Pancreas (tissue), 10 donors: ENCODE measurements around the gene WWOX. TPM values are rescaled to one million over a fixed set of nuclear protein-coding genes. Genes with fewer than 3 reads are reported as not detected.

ENCODE experiments used
- ATAC-seq, 4 donors: fragments of 200-7000 bp; cut with Tn5 transposase; one replicate each; pipeline versions ENCODE4 v1.8.0 to v1.9.1; 2020; ENCODE audit warnings: mild to moderate bottlenecking in 4 of 4, moderate library complexity in 4 of 4
- DNase-seq, 6 donors: peaks; one replicate each; pipeline ENCODE4 v3.0.0-alpha.2; 2020
- FAIRE-seq: peaks from 2 replicates; lab custom pipeline; 2012; peaks lifted over from hg19 to GRCh38; lab: Jason Lieb, UNC
- H3K27ac ChIP-seq, 4 donors: fragments of 200-600 bp; sonication (generic); 1 replicate in 3 of 4; 2 replicates in 1 of 4; pipeline versions ENCODE4 v1.5.0 to v1.8.0; 2020
- H3K27me3 ChIP-seq, 4 donors: fragments of 200-600 bp; one replicate each; pipeline ENCODE4 v1.8.0; 2021
- H3K36me3 ChIP-seq, 3 donors: fragments of 200-600 bp; sonication (generic) in 1 of 3; one replicate each; pipeline versions ENCODE4 v1.5.0 to v1.8.0; 2020 to 2021
- H3K4me1 ChIP-seq, 3 donors: fragments of 200-600 bp; one replicate each; pipeline ENCODE4 v1.8.0; 2021
- H3K4me3 ChIP-seq, 4 donors: fragments of 200-600 bp; sonication (generic) in 2 of 4; one replicate each; pipeline versions ENCODE4 v1.5.0 to v1.8.0; 2020 to 2021
- H3K9me3 ChIP-seq, 4 donors: fragments of 200-600 bp; one replicate each; pipeline ENCODE4 v1.8.0; 2021
- CTCF ChIP-seq, 4 donors: fragments of 200-600 bp; sonication (generic) in 3 of 4; IDR thresholded peaks; one replicate each; pipeline versions ENCODE4 v1.5.0 to v1.8.0; 2021; ENCODE audit warnings: antibody characterized with exemption in 4 of 4
- WGBS, 2 donors: extraction: QIAGEN DNeasy Blood & Tissue Kit; methylation state at CpG; one replicate each; pipeline ENCODE4 v1.1.7; 2013; 5-methylcytosine and 5-hydroxymethylcytosine counted together
- intact Hi-C, 3 donors: fragments of 100-400 bp; cut with DNase I; formaldehyde crosslinking; loops; one replicate each; pipeline versions ENCODE4 v1.11.1 to v1.14.2; 2022
- polyA plus RNA-seq, 2 donors: library from polyadenylated mRNA; stranded (reverse); fragments of 200-250 nt; gene quantifications; one replicate each; pipeline ENCODE4 v1.2.3, GENCODE V29; 2013
- total RNA-seq, 6 donors: library from RNA; stranded (reverse); fragmentation: NEBNext Ultra II Directional in 4 of 6; extraction: Animal tissue kit (Norgen Biotek cat#: 25700) in 4 of 6; gene quantifications; one replicate each; pipeline versions ENCODE4 v1.2.1 to v1.2.4, GENCODE V29; 2021 to 2023
- donor health status: healthy with polysubstance abuse.
- donor health status: DM: no; HTN: no; CAD: no; lungs with moderate emphysema.
- donor health status: DM: no; HTN: no; CAD: no.
- donor health status: control.
- donor health status: control.
- donor health status: Bipolar disorder and iron deficiency.
- donor health status: DM: yes; HTN: yes; CAD: no.
- donor health status: DM: no; HTN: no; CAD: no.
- donor health status: DM: no; HTN: no; CAD: no.
- donor health status: DM: yes; HTN: yes; CAD: no.

Gene WWOX
- total and polyA plus RNA-seq, 8 donors, result 6.8 to 14.4 (median 10.8) TPM

GRCh38 chr16:78684030-78684611, 584.7 kb downstream of the WWOX start:
- intact Hi-C loops, result no loop called here
- Histone ChIP-seq H3K27ac (no peak overlapping the region), H3K27me3 (no peaks in the 10 kb centered on the region), H3K9me3 (no peaks in the 10 kb centered on the region), H3K36me3 (no peaks in the 10 kb centered on the region), H3K4me1 (no peaks in the 10 kb centered on the region), H3K4me3 (no peak overlapping the region)
- peak in 3 of 4 donors; percentile 18 to 72 (median 48) for ATAC-seq
- WGBS, 2 donors, result 88 to 94% methylated on average over 8 of the region's 8 CpGs
- peak in 1 of 6 donors; percentile 8 for DNase-seq
- TF ChIP-seq CTCF (IDR thresholded peaks at IDR 0.05), result no peak
- FAIRE-seq, result no peak

GRCh38 chr16:78684655-78685375, 585.4 kb downstream of the WWOX start:
- intact Hi-C loops, result no loop called here
- no peaks in the 10 kb centered on the region for H3K27me3 ChIP-seq
- H3K9me3 ChIP-seq, result no peaks in the 10 kb centered on the region
- H3K4me1 ChIP-seq, result no peaks in the 10 kb centered on the region
- no peak overlapping the region for H3K27ac ChIP-seq
- no peak for TF ChIP-seq CTCF (IDR thresholded peaks at IDR 0.05)
- WGBS, 2 donors, result 77 to 83% methylated on average over 5 of the region's 5 CpGs
- no peaks in the 10 kb centered on the region for H3K36me3 ChIP-seq
- DNase-seq, result no peak
- FAIRE-seq, result no peak
- peak in 3 of 4 donors; percentile 22 to 66 (median 30) for ATAC-seq
- no peak overlapping the region for H3K4me3 ChIP-seq

GRCh38 chr16:78686601-78687000, 587.1 kb downstream of the WWOX start:
- no peaks in the 10 kb centered on the region for H3K9me3 ChIP-seq
- H3K27ac ChIP-seq, result no peak overlapping the region
- ATAC-seq, result no peak
- DNase-seq, result no peak
- TF ChIP-seq CTCF (IDR thresholded peaks at IDR 0.05), result no peak
- intact Hi-C loops, result no loop called here
- no peak for FAIRE-seq
- H3K4me1 ChIP-seq, result no peaks in the 10 kb centered on the region
- no peaks in the 10 kb centered on the region for H3K36me3 ChIP-seq
- H3K4me3 ChIP-seq, result no peak overlapping the region
- 78 to 85% methylated on average over 5 of the region's 5 CpGs for WGBS, 2 donors
- H3K27me3 ChIP-seq, result no peaks in the 10 kb centered on the region

GRCh38 chr16:78689028-78689427, 589.6 kb downstream of the WWOX start:
- H3K4me3 ChIP-seq, result no peak overlapping the region
- H3K4me1 ChIP-seq, result no peaks in the 10 kb centered on the region
- no peaks in the 10 kb centered on the region for H3K36me3 ChIP-seq
- H3K27me3 ChIP-seq, result no peaks in the 10 kb centered on the region
- no peak for TF ChIP-seq CTCF (IDR thresholded peaks at IDR 0.05)
- H3K9me3 ChIP-seq, result no peaks in the 10 kb centered on the region
- FAIRE-seq (no peak), ATAC-seq (no peak), DNase-seq (no peak)
- no peak overlapping the region for H3K27ac ChIP-seq
- WGBS, 2 donors, result 40 to 41% methylated on average over 2 of the region's 2 CpGs
- intact Hi-C loops, result no loop called here

GRCh38 chr16:78689536-78689935, 590.1 kb downstream of the WWOX start:
- Histone ChIP-seq H3K27ac (no peak overlapping the region), H3K4me3 (no peak overlapping the region), H3K36me3 (no peaks in the 10 kb centered on the region), H3K27me3 (no peaks in the 10 kb centered on the region), H3K9me3 (no peaks in the 10 kb centered on the region), H3K4me1 (no peaks in the 10 kb centered on the region)
- ATAC-seq (no peak), FAIRE-seq (no peak), DNase-seq (no peak)
- intact Hi-C loops, result no loop called here
- TF ChIP-seq CTCF (IDR thresholded peaks at IDR 0.05), result no peak
